WTC11 (cell line): ENCODE data around the gene CCS. TPM values are rescaled to one million over a fixed set of nuclear protein-coding genes. Genes with fewer than 3 reads are reported as not detected.
"Not testable (repeated sequence)": the region's sequence is repeated elsewhere in the genome, so short reads cannot be mapped to it uniquely, and the experiment has no call there.

Experiments used
- ATAC-seq: fragments of 200-7000 bp; cut with Tn5 transposase; 2 replicates; pipeline ENCODE4 v1.10.0; 2021; ENCODE audit warnings: mild to moderate bottlenecking, moderate library complexity
- CTCF ChIA-PET: fragments of 300-600 bp; sonication (Branson Sonifier 250); formaldehyde crosslinking; loops from one replicate; lab custom pipeline; 2021; ENCODE audit warnings: antibody characterized with exemption; lab: Charles Lee
- POLR2A ChIA-PET: fragments of 350-600 bp; sonication (Branson Sonifier 250); formaldehyde crosslinking; loops from one replicate; lab custom pipeline; 2021; ENCODE audit warnings: antibody characterized with exemption; lab: Charles Lee
- DNase-seq: peaks from one replicate; pipeline ENCODE4 v3.0.0; 2021; ENCODE audit warnings: low spot score
- H3K27ac Mint-ChIP-seq: 2 replicates; pipeline ENCODE4 v1.8.0; 2021; ENCODE audit warnings: mixed read lengths
- H3K27me3 Mint-ChIP-seq: 2 replicates; pipeline ENCODE4 v1.8.0; 2021; ENCODE audit warnings: low read depth, mild to moderate bottlenecking, moderate library complexity, mixed read lengths
- H3K36me3 Mint-ChIP-seq: 2 replicates; pipeline ENCODE4 v1.8.0; 2021; ENCODE audit warnings: mixed read lengths
- H3K4me1 Mint-ChIP-seq: 2 replicates; pipeline ENCODE4 v1.8.0; 2022; ENCODE audit warnings: mixed read lengths
- H3K4me3 Mint-ChIP-seq: 2 replicates; pipeline ENCODE4 v1.8.0; 2021; ENCODE audit warnings: mild to moderate bottlenecking, moderate library complexity, mixed read lengths
- H3K9me3 Mint-ChIP-seq: 2 replicates; pipeline ENCODE4 v1.8.0; 2021; ENCODE audit warnings: mixed read lengths
- NR1H2 ChIP-seq: sonication (generic); formaldehyde crosslinking; IDR thresholded peaks from 2 replicates; pipeline ENCODE4 v1.9.0; 2021; ENCODE audit warnings: mild to moderate bottlenecking, moderate library complexity, missing genetic modification reagents
- SMAD4 ChIP-seq: sonication (generic); formaldehyde crosslinking; IDR thresholded peaks from 2 replicates; pipeline ENCODE4 v1.8.0; 2022; ENCODE audit warnings: mild to moderate bottlenecking, missing genetic modification reagents
- TEAD1 ChIP-seq: sonication (generic); formaldehyde crosslinking; IDR thresholded peaks from 2 replicates; pipeline ENCODE4 v1.8.0; 2022; ENCODE audit warnings: mild to moderate bottlenecking, missing genetic modification reagents
- ZNF121 ChIP-seq: sonication (generic); formaldehyde crosslinking; IDR thresholded peaks from 2 replicates; pipeline ENCODE4 v1.8.0; 2023; ENCODE audit warnings: missing genetic modification reagents
- total RNA-seq: library from RNA; stranded (reverse); gene quantifications from 3 replicates; pipeline ENCODE4 v1.2.3, GENCODE V29; 2021
- TF ChIP-seq, protein P1 (sequence below): sonication (generic); formaldehyde crosslinking; IDR thresholded peaks from 2 replicates; pipeline ENCODE4 v1.8.1; 2022; ENCODE audit warnings: missing genetic modification reagents, borderline replicate concordance
- TF ChIP-seq, protein P2 (sequence below): sonication (generic); formaldehyde crosslinking; IDR thresholded peaks from 2 replicates; pipeline ENCODE4 v1.8.0; 2023; ENCODE audit warnings: mild to moderate bottlenecking, missing genetic modification reagents
- TF ChIP-seq, protein P3 (sequence below): sonication (generic); formaldehyde crosslinking; IDR thresholded peaks from 2 replicates; pipeline ENCODE4 v1.8.1; 2023; ENCODE audit warnings: mild to moderate bottlenecking, missing genetic modification reagents
- TF ChIP-seq, protein P4 (sequence below): fragments of 250-450 bp; sonication (Bioruptor Pico); IDR thresholded peaks from 2 replicates; pipeline ENCODE4 v2.1.2; 2022; ENCODE audit warnings: mild to moderate bottlenecking, moderate library complexity
- TF ChIP-seq, protein P5 (sequence below): sonication (generic); formaldehyde crosslinking; IDR thresholded peaks from 2 replicates; pipeline ENCODE4 v1.8.0; 2022; ENCODE audit warnings: mild to moderate bottlenecking, missing genetic modification reagents
- TF ChIP-seq, protein P6 (sequence below): sonication (generic); formaldehyde crosslinking; IDR thresholded peaks from 2 replicates; pipeline ENCODE4 v1.8.1; 2022; ENCODE audit warnings: mild to moderate bottlenecking, missing genetic modification reagents, moderate library complexity, borderline replicate concordance
- TF ChIP-seq, protein P7 (sequence below): fragments of 250-450 bp; sonication (Bioruptor Pico); IDR thresholded peaks from 2 replicates; pipeline ENCODE4 v1.9.0; 2021; ENCODE audit warnings: mild to moderate bottlenecking
- TF ChIP-seq, protein P8 (sequence below): fragments of 250-450 bp; sonication (Bioruptor Pico); IDR thresholded peaks from 2 replicates; pipeline ENCODE4 v1.9.0; 2021; ENCODE audit warnings: mild to moderate bottlenecking
- TF ChIP-seq, protein P9 (sequence below): sonication (generic); formaldehyde crosslinking; IDR thresholded peaks from 2 replicates; pipeline ENCODE4 v1.8.0; 2022; ENCODE audit warnings: mild to moderate bottlenecking, missing genetic modification reagents

The CCS gene
- total RNA-seq, 1 experiment from 2014 or later, result 35.9 TPM

DNA sequence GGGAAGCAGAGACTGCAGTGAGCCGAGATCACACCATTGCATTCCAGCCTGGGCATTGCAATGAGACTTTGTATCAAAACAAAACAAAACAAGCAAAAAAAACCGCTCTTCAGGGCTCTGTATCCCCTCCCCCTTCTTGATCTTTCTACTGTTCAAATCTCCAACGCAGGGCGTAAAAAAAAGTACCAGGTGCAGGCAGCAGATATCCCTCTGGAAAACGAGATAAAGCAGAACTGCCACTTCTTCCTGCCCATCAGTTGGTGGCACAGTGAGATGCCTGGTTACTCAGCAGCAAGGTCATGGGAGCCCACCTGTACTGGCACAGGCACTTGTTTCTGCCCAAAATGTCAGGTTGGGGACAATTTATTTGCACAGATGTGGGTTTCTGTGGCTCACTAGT, 11.2 kb downstream of the CCS start (continued):
- TF ChIP-seq, protein P1, sequence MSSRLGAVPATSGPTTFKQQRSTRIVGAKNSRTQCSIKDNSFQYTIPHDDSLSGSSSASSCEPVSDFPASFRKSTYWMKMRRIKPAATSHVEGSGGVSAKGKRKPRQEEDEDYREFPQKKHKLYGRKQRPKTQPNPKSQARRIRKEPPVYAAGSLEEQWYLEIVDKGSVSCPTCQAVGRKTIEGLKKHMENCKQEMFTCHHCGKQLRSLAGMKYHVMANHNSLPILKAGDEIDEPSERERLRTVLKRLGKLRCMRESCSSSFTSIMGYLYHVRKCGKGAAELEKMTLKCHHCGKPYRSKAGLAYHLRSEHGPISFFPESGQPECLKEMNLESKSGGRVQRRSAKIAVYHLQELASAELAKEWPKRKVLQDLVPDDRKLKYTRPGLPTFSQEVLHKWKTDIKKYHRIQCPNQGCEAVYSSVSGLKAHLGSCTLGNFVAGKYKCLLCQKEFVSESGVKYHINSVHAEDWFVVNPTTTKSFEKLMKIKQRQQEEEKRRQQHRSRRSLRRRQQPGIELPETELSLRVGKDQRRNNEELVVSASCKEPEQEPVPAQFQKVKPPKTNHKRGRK (CRISPR knock-in tag), result no peak
- TF ChIP-seq TEAD1 (CRISPR knock-in tag) (no peak), ZNF121 (no peak)
- TF ChIP-seq, all 79 proteins: peak for 0

DNA sequence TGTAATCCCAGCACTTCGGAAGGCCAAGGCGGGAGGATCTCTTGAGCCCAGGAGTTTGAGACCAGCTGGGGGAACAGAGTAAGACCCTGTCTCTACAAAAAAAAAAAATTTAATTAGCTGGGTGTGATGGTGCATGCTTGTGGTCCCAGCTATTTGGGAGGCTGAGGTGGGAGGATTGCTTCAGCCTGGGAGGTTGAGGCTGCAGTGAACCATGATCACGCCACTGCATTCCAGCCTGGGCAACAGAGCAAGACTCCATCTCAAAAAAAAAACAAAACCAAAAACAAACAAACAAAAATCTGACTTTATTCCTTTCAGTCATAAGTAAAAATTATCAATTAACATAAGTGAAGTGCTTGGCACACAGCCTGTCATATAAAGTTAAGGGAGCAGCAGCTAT, 13.6 kb downstream of the CCS start:
- CTCF ChIA-PET, H3K4me1 Mint-ChIP-seq, H3K9me3 Mint-ChIP-seq, H3K27me3 Mint-ChIP-seq, POLR2A ChIA-PET, H3K4me3 Mint-ChIP-seq, DNase-seq, H3K27ac Mint-ChIP-seq, ATAC-seq: not testable (repeated sequence)
- peaks cover 20% of the 10 kb centered on the region for H3K36me3 Mint-ChIP-seq

DNA sequence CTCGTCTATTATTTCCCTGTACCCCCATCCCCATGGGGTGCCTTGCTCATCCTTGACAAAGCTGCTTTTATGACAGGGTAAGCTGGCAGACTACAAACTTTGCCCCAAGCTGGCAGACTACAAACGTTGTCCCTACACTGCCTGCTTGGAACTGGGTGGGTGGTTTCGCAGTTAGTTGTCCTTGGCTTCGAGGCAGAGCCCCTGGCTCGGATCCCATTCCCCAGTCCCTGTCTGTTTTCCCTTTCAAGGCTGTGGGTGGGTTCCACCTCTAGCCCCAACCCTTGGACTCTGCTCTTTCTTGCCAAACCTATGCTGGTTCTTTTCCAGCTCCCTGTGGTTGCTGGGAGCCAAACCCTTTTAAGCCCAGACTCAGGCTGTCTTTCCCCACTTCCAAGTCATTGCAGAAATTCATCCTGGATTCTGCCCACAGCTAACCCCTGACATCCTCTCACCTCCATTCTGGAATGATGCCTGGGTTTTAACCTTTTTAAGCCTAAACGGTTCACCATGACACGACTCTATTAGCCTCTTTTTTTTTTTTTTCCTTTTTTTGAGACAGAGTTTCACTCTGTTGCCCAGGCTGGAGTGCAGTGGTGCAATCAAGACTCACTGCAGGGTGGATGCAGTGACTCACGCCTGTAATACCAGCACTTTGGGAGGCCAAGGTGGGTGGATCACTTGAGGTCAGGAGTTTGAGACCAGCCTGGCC, 14.3 kb downstream of the CCS start:
- TF ChIP-seq, protein P2, sequence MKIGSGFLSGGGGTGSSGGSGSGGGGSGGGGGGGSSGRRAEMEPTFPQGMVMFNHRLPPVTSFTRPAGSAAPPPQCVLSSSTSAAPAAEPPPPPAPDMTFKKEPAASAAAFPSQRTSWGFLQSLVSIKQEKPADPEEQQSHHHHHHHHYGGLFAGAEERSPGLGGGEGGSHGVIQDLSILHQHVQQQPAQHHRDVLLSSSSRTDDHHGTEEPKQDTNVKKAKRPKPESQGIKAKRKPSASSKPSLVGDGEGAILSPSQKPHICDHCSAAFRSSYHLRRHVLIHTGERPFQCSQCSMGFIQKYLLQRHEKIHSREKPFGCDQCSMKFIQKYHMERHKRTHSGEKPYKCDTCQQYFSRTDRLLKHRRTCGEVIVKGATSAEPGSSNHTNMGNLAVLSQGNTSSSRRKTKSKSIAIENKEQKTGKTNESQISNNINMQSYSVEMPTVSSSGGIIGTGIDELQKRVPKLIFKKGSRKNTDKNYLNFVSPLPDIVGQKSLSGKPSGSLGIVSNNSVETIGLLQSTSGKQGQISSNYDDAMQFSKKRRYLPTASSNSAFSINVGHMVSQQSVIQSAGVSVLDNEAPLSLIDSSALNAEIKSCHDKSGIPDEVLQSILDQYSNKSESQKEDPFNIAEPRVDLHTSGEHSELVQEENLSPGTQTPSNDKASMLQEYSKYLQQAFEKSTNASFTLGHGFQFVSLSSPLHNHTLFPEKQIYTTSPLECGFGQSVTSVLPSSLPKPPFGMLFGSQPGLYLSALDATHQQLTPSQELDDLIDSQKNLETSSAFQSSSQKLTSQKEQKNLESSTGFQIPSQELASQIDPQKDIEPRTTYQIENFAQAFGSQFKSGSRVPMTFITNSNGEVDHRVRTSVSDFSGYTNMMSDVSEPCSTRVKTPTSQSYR (CRISPR knock-in tag), result no peak
- no peak for TF ChIP-seq SMAD4 (CRISPR knock-in tag)
- Mint-ChIP-seq H3K4me1 (no peaks in the 10 kb centered on the region), H3K27me3 (no peaks in the 10 kb centered on the region; the same call in 1 of the 2 replicates), H3K4me3 (no peak overlapping the region), H3K36me3 (peaks cover 15% of the 10 kb centered on the region), H3K27ac (no peak overlapping the region), H3K9me3 (peaks cover 5% of the 10 kb centered on the region)
- ChIA-PET POLR2A (interaction anchor here (1.0 kb wide), 1 partner anchor 26 kb away, joined by 3 read pairs; no protein-coding TSS in a partner anchor), CTCF (no interaction called here)
- DNase-seq (no peak), ATAC-seq (no peak)

DNA sequence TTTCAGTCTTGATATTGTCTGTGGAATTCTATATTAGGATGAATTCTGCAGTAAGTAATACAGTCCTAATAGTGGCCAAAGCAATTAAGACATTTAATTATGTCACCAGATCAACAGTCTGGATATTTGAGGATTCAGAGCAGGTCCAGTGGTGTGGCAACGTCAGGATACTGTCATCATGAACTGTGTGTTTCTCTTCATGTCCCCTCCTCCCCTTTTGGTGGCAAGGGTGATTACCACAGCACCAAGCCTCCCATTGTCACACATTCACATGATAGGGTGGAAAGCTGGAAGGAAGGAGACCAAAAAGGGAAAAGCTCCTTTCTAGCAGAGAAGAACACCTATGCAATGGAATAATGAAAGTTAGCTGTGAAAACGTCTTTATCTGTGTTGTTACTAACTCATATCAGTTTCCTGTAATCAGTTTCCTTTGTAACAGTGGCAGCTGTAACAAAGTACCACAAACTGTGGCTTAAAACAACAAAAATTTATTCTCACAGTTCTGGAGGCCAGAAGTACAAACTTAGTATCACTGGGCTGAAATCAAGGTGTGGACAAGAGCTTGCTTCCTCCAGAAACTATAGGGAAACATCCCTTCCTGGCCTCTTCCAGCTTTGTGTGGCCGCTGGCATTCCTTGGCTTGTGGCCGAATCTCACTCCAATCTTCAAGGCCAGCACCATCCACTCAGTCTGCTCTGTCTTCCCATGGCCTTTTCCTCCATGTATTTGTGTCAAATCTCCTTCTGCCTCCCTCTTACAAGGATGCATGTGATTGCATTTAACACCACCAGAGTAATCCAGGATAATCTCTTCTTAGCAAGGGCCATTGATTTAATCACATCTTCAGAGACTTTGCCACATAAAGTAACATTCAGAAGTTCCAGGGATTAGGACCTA, 17.0 kb downstream of the CCS start:
- Mint-ChIP-seq H3K9me3 (peaks cover 5% of the 10 kb centered on the region), H3K4me1 (no peaks in the 10 kb centered on the region), H3K27ac (no peak overlapping the region), H3K27me3 (no peaks in the 10 kb centered on the region; the same call in 1 of the 2 replicates), H3K36me3 (peaks cover 11% of the 10 kb centered on the region), H3K4me3 (no peak overlapping the region)
- ChIA-PET CTCF (no interaction called here), POLR2A (no interaction called here)
- DNase-seq (no peak), ATAC-seq (no peak)
- TF ChIP-seq, protein P3, sequence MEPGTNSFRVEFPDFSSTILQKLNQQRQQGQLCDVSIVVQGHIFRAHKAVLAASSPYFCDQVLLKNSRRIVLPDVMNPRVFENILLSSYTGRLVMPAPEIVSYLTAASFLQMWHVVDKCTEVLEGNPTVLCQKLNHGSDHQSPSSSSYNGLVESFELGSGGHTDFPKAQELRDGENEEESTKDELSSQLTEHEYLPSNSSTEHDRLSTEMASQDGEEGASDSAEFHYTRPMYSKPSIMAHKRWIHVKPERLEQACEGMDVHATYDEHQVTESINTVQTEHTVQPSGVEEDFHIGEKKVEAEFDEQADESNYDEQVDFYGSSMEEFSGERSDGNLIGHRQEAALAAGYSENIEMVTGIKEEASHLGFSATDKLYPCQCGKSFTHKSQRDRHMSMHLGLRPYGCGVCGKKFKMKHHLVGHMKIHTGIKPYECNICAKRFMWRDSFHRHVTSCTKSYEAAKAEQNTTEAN (CRISPR knock-in tag), result no peak
- TF ChIP-seq, protein P4, sequence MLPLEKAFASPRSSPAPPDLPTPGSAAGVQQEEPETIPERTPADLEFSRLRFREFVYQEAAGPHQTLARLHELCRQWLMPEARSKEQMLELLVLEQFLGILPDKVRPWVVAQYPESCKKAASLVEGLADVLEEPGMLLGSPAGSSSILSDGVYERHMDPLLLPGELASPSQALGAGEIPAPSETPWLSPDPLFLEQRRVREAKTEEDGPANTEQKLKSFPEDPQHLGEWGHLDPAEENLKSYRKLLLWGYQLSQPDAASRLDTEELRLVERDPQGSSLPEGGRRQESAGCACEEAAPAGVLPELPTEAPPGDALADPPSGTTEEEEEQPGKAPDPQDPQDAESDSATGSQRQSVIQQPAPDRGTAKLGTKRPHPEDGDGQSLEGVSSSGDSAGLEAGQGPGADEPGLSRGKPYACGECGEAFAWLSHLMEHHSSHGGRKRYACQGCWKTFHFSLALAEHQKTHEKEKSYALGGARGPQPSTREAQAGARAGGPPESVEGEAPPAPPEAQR (CRISPR knock-in tag), result no peak
- TF ChIP-seq, protein P5, sequence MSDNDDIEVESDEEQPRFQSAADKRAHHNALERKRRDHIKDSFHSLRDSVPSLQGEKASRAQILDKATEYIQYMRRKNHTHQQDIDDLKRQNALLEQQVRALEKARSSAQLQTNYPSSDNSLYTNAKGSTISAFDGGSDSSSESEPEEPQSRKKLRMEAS (CRISPR knock-in tag), result no peak
- TF ChIP-seq, protein P6, sequence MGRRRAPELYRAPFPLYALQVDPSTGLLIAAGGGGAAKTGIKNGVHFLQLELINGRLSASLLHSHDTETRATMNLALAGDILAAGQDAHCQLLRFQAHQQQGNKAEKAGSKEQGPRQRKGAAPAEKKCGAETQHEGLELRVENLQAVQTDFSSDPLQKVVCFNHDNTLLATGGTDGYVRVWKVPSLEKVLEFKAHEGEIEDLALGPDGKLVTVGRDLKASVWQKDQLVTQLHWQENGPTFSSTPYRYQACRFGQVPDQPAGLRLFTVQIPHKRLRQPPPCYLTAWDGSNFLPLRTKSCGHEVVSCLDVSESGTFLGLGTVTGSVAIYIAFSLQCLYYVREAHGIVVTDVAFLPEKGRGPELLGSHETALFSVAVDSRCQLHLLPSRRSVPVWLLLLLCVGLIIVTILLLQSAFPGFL (CRISPR knock-in tag), result no peak
- TF ChIP-seq NR1H2 (CRISPR knock-in tag), result no peak
- TF ChIP-seq TEAD1 (CRISPR knock-in tag), result no peak
- TF ChIP-seq, protein P7, sequence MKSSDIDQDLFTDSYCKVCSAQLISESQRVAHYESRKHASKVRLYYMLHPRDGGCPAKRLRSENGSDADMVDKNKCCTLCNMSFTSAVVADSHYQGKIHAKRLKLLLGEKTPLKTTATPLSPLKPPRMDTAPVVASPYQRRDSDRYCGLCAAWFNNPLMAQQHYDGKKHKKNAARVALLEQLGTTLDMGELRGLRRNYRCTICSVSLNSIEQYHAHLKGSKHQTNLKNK (CRISPR knock-in tag), result no peak
- TF ChIP-seq, protein P8, sequence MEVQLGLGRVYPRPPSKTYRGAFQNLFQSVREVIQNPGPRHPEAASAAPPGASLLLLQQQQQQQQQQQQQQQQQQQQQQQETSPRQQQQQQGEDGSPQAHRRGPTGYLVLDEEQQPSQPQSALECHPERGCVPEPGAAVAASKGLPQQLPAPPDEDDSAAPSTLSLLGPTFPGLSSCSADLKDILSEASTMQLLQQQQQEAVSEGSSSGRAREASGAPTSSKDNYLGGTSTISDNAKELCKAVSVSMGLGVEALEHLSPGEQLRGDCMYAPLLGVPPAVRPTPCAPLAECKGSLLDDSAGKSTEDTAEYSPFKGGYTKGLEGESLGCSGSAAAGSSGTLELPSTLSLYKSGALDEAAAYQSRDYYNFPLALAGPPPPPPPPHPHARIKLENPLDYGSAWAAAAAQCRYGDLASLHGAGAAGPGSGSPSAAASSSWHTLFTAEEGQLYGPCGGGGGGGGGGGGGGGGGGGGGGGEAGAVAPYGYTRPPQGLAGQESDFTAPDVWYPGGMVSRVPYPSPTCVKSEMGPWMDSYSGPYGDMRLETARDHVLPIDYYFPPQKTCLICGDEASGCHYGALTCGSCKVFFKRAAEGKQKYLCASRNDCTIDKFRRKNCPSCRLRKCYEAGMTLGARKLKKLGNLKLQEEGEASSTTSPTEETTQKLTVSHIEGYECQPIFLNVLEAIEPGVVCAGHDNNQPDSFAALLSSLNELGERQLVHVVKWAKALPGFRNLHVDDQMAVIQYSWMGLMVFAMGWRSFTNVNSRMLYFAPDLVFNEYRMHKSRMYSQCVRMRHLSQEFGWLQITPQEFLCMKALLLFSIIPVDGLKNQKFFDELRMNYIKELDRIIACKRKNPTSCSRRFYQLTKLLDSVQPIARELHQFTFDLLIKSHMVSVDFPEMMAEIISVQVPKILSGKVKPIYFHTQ (CRISPR knock-in tag), result no peak
- TF ChIP-seq, protein P9, sequence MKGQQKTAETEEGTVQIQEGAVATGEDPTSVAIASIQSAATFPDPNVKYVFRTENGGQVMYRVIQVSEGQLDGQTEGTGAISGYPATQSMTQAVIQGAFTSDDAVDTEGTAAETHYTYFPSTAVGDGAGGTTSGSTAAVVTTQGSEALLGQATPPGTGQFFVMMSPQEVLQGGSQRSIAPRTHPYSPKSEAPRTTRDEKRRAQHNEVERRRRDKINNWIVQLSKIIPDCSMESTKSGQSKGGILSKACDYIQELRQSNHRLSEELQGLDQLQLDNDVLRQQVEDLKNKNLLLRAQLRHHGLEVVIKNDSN (CRISPR knock-in tag), result no peak
